Spleen (tissue), 7 donors: ENCODE results near the gene PAX7.

Source experiments
- CTCF ChIP-seq, 11 experiments: fragments of 200-600 bp in 7 of 11; fragments of 450-650 bp in 4 of 11; sonication (generic) in 4 of 11; IDR thresholded peaks in 8 of 11; conservative IDR thresholded peaks in 3 of 11; 1 replicate in 7 of 11; 2 replicates in 4 of 11; pipeline versions ENCODE4 v1.4.0 to v1.8.0; 2016 to 2021; ENCODE audit warnings: antibody characterized with exemption in 11 of 11, inconsistent platforms in 4 of 11, mild to moderate bottlenecking in 1 of 11
- POLR2A ChIP-seq, 3 donors: fragments of 450-650 bp; IDR thresholded peaks; one replicate each; pipeline ENCODE4 v1.5.1; 2017; ENCODE audit warnings: antibody characterized with exemption in 3 of 3, mild to moderate bottlenecking in 1 of 3
- POLR2AphosphoS5 ChIP-seq, 3 donors: sonication (generic); formaldehyde crosslinking; IDR thresholded peaks; one replicate each; pipeline ENCODE4 v1.5.1; 2017; ENCODE audit warnings: antibody characterized with exemption in 3 of 3
- donor health status: DM: no; HTN: no; CAD: no; lungs with moderate emphysema.
- donor health status: DM: no; HTN: no; CAD: no.
- donor health status: DM: no; HTN: no; CAD: no.

GRCh38 chr1:18654599-18654998 lies 24.0 kb downstream of the PAX7 start:
- TF ChIP-seq CTCF (IDR thresholded peaks at IDR 0.05 in 8 of 11, conservative IDR thresholded peaks at IDR 0.05 in 3 of 11) (no peak), POLR2A (IDR thresholded peaks at IDR 0.05) (no peak), POLR2AphosphoS5 (IDR thresholded peaks at IDR 0.05) (no peak)
